SKM-1 treated with dmso at 0.1 percent for 144 hours (cell line): ENCODE measurements around the gene GRIK4.

Experiments
- DNase-seq: peaks from one replicate; lab custom pipeline; 2025; ENCODE audit not compliant: unreplicated experiment; lab: John Stamatoyannopoulos, UW

Gene GRIK4

DNA sequence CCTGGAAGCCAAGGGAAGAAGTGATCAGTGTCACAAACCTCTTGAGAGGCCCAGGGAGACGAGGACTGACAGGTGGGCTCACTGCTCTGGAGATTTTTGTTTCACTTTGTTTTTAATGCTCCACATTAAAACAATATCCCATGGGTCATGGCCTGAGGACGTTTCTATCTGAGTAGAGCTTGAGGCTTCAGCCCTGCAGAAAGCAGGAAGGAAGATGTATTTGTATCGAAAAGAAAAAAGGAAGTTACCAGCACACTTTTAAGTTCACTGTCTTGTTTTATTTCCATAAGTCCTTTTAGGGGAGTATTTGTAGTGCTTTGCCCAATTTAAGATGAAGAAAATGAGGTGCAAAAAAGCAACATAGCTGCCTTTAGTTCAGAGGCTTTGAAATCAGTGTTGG lies 191.1 kb downstream of the GRIK4 start:
- DNase-seq: no peak

DNA sequence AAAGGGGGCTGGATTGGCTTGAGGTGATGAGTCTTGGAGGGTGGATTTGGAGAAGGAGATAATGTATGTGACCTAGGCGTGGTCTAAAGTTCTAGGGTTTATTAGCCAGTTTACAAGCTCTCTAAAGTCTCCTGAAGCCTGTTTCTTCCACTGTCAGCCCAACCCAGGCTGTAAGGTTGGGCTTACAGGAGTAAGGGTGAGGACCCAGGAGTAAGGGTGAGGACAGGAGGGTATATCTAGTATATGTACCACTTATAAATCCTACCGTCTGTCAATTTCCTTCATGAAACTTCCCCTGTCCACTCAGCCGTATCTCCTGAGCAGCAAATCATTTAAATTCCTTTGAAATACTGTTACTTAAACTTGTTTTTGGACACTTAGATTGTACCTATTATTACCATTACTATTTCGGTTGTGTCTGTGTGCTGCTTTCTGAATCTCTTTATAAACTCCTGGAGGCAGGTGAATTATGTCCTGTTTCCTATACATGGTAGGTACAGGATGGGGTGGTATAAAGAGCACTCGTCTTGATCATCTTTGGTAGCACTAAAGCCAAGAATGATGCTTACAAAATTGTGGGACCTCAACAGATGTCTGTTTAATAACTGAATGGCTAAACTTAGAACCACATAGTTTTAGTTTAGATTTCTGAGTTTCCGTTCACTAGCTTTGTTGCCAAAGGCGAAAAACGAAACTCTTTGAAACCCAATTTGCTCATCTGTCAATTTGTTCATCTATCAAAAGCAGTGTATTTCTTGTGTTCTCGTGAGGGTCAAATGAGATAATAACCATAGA lies 192.0 kb downstream of the GRIK4 start:
- DNase-seq: no peak

DNA sequence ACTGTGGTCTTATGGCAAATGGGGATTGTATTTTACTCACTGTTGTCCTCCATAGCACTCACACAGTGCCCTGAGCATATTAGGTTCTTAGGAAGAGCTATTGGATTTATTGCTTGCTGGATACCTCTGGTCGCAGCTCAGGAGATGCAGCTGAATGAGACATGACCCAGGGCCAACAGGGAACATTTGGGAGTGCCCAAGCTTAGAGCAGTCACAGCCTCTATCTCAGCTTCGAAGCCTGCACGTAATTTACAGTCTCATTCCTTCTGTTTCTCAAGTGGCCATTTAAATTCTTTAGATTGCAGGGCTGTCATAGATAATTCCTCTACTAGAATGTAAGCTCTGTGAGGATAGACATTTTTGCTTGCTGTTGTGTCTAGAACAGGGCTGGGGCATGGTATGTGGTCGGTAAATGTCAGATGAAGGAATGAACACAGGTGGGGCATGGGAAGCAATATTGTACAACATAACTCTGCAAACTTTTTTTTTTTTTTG lies 192.8 kb downstream of the GRIK4 start:
- DNase-seq: no peak

DNA sequence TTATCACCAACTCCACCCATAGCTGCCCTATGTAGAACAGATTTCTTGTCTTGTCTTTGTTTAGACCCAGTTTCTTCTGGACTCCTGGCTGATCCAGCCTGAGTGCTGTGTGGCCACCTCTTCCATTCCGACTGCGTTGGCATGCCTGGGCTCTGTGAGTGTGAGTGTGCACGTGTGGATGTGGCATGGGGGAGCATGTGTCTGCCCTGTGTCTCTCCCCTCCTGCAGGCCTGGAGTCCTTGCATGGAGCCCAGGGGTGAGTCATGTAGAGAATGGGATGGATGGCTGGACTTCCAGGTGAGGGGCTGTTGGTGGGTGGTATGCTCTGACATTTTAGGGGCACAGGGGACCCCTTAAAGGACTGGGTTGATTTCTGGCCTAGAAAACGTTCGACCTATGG lies 194.7 kb downstream of the GRIK4 start:
- no peak for DNase-seq

DNA sequence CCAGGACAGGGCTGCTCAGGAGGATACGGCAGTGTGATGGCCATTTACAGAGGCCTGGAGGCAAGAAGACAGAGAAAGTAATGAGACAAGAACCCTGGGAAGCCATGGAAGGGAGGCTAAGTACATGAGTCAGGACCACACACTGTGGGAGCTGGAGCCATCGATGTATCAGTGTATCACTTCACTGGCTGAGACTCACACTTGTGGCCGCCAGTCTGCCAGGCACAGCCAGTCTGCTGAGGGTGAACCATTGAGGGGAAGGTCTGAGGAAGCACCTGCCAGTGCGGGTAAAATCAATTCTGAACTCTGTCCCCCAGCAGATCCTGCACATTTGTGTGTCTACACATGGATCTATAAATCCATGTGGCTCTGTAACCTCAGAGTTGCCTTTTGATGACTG lies 195.6 kb downstream of the GRIK4 start:
- no peak for DNase-seq

DNA sequence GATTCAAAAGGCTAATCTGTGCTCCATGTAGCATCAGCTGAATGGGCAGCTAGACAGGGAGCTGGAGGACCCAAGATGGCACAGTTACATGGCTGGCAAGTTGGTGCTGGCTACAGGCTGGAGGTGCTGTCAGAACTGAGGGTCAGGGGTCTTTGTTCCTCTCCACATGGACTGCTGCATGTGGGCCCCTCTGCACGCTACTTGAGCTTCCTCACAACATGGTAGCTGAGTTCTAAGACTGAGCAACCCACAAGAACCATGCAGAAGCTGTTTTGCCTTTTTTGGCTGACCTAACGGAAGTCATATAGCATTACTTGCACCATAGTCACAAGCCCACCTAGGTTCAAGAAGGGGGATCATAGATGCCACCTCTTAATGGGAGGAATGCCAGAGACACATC lies 196.1 kb downstream of the GRIK4 start:
- no peak for DNase-seq

DNA sequence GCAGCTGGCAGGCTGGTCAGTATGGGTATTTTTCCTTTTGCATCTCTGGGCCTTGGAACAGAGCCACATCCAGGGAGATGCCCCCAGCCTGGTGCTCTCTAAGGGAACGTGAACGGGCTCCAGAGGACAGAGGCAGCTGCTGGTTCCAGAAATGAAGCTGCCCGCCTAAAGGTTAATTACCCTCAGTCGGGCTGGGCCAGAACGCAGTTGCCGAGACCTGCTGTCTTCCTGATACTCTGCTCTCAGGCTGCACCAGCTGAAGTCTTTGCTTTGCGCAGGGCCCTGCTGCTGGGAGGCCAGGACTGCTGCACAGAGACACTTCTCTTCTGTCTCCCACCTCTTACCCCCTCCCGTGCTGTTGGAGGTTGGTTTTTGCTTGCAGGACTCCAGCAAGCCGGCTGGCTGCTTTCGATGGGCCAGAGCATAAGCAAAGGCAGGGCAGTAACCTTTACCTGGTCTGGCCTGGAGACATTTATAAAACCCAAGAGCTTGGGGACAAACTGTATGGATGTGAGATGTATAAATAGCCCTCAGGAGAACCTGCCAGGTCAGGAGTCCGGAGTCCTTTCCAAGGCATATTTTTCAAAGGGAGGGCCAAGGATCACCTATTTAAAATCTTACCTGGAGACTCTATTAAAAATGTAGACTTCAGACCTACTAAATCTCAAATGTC lies 197.1 kb downstream of the GRIK4 start:
- no peak for DNase-seq

DNA sequence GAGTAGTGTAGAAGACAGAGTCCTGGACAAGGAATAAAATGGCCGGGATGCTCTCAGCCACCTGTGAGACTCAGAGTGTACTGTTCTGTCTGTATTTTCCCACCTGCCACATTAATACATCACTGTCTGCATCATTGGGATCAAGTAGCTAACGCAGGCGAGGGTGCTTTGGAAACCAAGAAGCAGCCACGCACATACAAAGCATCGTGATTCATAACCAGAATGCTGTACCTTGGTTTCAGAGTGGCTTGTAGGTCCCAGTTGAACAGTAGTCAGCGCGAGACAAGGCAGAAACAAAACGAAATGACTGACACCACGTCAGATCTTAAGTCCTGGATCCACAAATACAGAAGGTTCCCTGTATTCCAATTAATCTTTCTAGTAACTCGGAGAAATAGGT lies 198.3 kb downstream of the GRIK4 start:
- no peak for DNase-seq

DNA sequence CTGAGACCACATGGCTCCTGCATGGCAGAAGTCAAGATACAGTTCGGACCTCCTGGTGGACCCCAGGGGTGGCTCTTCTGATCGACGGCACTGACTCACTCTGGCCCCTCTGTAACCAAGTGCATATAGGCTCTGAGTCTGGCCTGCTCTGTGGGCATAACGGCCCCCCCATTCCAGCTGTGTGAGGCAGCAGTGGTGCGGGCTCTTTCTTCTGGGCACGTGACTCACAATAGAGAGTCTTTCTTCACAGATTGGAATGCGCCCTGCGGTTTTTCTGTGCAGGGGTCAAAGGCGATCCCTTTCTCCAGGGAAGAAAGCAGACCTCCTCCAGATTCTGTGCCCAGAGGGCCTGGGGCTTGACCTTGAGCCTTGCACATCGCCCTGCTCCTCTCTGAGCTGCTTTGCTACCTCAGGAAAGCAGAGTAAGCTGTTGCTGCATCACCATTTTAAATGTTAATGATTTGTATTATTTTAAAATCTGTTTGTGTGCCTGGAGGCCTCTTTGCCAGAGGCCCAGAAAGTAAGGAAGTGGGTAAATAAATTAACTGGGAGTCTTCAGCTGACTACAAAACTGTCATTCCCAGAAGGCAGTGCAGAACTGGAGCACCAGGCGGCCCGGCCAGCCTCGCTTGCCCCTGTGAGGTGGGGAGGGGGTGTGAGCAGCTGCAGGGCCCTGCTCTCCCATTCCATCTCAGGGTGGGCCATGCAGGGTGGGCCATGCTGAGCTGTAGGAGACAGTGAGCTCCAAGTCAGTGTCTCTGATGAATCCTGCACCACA lies 199.0 kb downstream of the GRIK4 start:
- no peak for DNase-seq

DNA sequence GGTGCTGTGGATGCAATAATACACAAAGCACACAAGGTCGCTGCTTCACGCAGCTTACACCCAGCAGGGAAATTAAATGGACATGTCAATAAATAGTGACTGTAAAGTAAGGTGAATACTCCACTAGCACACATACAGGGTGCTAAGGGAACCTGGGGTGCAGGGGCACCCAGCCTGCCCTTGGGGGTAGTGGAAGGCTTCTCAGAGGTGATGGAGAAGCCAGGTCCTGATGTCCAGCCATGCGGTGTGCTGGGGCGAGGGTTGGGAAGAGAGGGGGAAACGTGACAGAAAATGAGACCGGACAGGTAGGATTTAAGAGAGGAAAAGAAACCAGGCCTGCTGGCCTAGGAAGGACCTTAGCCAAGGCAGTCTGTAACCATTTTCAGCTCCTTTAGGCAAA lies 200.5 kb downstream of the GRIK4 start:
- DNase-seq: no peak

DNA sequence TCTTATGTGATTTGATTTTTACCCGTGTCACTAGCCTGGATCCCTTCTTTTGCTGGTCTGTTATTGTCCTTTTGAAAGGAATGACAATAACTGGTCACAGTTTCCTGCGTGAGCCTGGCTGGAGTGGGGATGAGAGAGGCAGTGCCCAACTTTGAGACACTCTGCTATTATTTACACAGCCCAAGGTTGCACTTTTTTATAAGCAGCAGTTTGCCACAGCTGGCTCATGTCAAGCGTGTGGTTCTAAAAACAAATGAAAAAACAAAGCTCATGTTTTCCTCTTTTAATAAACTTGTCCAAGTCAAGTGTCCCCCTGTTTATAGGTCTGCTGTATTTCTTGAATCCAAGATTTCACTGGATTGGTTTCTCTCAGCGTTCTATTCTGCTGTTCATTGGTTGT lies 201.3 kb downstream of the GRIK4 start:
- DNase-seq: no peak

DNA sequence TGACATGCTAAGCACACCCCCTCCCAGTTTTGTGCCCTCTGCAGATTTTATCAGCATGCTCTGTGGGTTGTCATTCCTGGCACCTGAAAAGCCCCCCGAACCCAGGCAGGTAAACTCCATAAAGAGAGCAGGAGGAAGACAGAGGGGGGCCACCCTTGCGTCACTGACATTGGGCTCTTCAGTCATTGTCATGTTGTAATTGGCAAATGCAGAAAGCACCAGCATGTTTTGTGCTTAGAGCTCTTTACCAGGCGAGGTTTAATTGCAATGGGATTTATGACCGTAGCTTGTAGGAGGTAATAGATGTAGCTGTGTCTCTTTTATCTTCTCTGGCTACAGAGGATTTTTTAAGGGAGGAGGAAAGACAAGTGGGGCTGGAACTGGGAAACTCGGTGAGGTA lies 201.7 kb downstream of the GRIK4 start:
- no peak for DNase-seq

DNA sequence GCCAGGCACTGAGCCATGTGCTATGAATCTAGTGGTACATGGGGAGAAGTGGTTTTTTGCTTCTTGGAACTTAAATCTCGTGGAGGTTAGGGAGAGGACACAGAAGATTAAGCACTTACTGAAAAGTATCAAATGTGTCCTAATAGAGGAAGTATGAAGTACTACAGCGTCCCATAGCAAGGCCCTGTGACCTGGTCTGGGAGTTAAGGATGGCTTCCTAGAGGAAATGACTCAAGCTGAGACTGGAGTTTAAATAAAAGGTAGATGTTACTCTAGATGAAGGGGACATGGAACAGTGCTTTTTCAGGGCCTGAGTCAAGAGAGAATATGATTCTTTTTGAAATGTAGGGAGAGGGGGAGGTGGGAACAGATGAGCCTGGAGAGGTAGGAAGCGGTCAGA lies 202.9 kb downstream of the GRIK4 start:
- no peak for DNase-seq

DNA sequence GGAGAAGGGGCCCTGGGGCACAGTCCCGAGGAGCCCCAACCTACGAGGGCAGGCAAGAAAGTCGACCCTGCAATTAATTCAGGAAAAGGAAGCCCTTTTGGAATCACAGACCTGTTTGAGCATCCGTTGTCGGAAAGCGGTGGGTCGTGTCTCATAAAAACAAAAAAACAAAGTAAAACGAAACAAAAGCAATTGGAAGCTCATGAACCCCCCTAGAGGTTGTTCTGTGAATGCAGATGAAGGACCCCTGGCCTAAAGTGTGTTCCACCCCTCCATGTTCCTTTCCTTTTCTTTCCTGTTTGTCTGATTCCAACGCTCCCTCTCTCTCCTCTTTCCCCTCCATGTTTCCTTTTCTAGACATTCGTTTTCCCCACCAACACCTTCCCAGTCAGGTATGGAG lies 203.7 kb downstream of the GRIK4 start:
- no peak for DNase-seq

DNA sequence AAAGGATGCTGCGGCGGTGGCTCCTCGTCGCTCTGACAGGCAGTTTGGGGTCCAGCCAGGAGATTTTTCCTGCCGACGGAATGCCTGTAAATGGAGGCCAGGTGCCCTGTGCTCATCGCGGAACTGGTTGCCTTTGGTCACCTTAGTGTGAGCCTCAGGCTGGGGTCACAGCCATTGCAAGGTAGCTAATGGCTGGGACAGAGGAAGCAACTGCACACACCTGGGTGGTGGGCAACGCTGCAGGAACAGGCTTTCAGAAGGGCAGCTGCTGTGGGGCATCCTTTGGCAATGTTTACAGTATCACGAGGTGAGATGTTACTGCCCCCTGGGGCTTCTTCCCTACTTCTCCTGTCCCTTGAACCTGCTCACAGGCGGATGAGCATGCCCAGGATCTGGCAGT lies 205.5 kb downstream of the GRIK4 start:
- no peak for DNase-seq

DNA sequence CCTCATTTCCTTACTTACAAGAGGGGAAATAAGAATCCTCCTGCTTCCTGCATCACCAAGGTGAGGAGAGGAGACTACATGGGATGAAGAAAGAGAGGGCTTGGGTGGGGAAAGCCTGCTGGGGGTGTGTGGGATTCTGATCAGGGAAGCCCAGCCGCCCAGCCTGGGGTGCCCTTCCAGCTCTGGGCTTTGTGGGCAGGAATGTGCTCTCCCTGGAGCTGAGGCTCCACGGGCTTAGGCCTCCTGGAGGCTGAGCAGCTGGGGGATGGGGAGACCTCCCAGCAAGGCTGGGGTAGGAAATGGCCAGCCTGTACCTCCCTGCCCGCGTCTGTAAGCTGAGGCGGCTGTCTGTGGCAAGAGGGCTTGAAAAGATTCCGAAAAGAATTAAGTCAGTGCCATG lies 206.1 kb downstream of the GRIK4 start:
- no peak for DNase-seq

DNA sequence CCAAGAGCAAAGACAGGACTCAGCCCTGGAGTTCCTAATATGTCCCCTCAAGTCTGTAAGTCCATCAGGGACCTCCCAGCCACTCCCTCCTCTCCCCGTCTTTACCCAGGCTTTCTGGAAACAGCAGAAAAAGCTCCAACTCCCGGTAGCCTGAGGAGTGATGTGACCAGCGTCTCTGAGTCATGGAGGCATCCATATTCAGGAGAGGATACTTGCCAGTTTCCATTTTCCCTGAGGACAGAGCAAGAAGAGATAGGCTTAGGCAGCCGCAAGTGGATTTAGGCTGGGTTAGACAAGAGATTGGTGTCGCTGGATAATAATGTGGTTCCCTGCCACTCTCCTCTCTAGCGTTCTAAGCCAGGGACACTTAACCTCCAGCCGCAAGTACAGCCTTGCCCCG lies 206.6 kb downstream of the GRIK4 start:
- no peak for DNase-seq

DNA sequence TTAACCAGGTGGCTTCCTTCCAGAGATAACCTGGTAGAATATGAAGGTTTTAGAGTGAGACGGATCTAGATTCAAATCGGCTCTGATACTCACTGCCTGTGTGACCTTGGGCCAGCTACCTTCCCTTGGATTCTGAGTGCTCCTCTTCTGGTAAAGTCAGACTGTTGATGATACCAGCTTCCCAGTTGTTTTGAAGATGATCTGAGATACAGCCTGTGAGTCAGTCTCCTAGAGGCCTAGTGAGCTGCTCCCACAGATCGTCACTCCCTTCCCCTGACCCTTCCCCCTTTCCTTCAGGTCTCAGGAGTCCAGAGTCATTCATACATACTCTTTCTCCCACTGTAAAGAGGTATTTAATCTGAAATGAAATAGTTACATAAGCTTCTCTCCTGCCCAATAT lies 207.8 kb downstream of the GRIK4 start:
- DNase-seq: no peak

DNA sequence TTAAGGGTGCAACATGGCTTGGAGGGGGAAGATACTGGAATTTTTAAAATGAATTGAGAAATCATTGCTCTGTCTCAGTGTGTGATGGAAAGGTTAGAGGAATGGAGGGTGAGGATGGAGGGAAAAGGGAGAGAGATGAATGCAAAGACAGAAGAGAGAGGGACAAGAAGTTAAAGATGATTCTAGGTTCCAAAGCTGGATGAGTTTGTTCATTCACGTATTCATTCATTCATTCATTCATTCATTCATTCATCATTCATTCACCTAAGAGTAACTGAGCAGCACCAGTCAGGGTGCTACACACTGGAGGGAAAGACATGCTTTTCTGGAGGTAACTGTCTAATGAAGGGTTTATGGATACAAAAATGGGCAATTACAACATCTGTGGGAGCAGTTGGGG lies 209.2 kb downstream of the GRIK4 start:
- no peak for DNase-seq

DNA sequence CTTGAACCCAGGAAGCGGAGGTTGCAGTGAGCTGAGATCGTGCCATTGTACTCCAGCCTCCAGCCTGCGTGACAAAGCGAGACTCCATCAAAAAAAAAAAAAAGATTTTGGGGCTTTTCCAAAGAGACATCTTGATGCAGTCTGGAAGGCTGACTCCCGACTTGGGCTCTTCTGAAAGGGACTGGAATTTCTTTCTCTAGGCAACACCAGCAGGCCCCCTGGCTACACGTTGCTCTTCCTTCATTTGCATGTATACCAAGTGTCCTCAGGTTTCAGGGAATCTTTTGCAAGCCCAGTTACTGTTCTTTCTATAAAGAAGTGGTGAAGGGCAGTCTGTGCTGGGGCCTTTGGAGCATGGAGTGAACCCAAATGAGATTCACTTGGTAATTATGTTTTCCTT lies 211.0 kb downstream of the GRIK4 start:
- no peak for DNase-seq

DNA sequence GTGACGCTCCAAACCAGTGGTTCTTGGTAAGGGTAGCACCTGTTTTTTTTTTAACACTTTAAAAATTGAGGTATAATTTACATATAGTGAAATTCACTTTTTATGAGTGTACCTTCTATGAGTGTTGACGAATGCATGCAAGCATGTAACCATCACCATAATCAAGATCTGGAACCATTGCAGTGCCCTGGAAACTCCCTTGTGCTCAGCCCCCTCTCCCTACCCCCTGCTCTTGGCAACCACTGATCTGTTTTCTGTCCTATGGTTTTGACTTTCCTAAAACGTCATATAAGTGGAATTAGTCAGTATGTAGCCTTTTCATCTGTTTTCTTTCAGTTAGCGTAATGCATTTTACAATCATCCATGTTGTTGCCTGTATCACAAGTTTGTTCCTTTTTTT lies 212.2 kb downstream of the GRIK4 start:
- DNase-seq: no peak

DNA sequence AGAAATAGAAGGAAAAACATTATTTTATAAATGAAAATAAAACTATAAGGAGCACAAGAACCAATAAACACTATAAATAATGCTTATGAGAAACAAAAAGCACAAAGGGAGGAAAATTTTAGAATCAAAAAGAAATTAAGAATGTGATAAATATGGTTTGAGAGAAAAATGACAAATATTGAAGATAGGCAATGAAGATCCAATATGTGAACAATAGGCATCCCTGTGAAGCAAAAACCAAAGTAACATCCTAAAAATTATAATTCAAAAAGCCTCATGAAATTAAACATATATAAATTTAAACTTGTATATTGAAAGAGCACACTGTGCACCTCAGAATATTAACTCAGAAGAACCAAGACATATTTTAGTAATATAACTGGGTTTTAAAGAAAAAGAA lies 216.2 kb downstream of the GRIK4 start:
- DNase-seq: no peak
